CD4-positive, alpha-beta T cell treated with Interleukin-15 for 4 hours (primary cell): ENCODE data around the gene OPRL1.
A peak's percentile ranks its signal among the peaks of the same experiment; 100 is the strongest.

Source experiments
- DNase-seq: peaks from one replicate; pipeline ENCODE4 v3.0.0-alpha.2; 2020; ENCODE audit warnings: low spot score

OPRL1 gene

DNA sequence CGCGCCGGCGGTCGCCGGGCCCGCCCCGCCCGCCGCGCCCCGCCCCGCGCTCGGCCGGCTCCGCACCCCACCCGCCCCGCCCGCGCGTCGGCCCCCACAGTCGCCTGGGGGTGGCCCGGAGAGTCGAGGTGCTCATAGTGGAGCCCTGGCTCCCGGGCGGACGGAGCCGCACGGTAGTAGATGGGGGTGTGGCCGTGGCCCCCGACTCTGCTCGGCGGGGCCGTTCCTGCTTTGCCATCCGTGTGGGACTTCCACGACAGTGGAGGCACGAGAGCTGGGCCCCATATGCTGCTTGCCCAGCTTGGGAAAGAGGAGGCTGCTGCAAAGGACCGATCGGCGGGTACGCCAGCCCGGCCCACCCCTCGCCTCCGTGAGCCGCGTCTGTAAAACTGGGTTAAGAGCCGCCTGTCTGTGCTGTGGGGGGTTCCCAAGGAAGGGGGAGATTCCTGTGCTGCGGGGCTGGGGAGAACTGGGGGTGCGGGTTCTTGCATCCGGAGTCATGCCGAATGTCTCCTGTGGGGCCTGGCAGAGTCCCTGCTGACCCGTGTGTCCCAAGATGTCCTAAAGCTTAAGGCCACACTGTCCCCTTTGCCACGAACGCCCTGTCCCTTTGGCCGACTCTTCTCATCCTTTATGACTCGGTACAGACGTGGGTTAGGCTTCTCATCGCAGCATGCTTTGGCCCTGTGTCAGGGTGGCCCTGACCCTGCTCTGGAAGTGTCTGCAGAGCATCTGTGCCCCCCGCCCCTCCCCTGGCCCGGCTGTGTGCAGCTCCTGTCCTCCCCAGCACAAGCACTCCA is at the start of gene OPRL1:
OPRL1 (plus strand) TSS at position 70 of the 800 bp plus-strand sequence. CDS start 12,639 bp downstream, outside the sequence.
- no peak for DNase-seq

DNA sequence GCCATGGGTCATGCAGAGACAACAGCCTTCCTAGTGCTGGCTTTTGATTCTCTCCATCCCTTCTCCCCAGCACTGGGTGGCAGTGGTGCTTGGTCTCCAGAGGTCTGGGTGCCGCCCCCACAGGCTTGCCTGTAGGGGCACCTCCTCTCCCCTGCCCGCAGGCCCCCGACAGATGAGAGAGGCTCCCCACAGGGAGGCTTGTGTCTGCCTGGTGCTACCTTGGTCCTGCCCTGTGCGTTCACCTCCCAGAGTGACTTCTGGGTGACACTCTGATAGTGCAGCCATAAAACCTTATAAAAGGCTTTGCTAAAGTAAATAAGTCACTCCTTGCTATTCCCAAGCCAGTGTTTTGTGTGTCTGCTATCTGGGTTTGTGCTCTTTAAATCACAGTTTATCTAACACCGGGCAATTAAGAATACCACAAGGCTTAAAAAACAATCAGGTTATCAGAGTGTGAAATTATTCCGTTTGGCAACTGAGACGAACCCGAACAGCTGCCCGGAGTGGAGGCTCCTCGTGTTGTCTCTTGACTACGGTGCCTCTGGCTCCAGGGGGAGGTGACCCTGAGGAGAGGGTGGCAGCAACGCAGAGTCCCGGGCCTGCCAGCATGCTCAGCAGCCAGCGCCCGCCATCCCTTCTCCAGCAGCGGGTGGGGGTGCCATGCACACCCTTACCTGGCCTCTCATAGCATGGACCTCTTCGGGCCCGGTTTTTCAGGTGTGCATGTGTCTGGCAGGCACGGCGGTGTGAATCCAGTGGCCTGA is 49.3 kb upstream of the OPRL1 start:
- DNase-seq = no peak

DNA sequence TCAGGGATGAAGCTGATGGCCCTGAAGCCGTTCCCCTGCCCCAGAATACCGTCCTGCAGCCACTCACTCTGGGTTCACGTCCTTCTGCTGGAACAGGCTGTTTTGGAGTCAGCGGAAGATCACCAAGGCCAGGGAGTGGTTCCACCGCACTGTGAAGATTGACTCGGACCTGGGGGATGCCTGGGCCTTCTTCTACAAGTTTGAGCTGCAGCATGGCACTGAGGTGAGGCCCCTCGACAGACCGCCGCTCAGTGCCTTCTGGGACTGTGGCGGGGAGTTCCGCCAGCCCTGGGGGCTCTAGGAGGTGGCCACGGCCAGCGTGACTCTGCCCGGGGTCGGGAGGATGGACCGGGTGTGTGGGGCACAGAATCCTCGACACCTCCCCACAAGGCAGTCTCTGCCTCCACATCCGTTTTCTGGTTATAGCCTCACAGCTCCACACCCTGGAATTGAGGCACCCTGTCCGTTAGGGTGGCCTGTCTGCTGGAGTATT is 48.0 kb upstream of the OPRL1 start:
- DNase-seq = no peak

DNA sequence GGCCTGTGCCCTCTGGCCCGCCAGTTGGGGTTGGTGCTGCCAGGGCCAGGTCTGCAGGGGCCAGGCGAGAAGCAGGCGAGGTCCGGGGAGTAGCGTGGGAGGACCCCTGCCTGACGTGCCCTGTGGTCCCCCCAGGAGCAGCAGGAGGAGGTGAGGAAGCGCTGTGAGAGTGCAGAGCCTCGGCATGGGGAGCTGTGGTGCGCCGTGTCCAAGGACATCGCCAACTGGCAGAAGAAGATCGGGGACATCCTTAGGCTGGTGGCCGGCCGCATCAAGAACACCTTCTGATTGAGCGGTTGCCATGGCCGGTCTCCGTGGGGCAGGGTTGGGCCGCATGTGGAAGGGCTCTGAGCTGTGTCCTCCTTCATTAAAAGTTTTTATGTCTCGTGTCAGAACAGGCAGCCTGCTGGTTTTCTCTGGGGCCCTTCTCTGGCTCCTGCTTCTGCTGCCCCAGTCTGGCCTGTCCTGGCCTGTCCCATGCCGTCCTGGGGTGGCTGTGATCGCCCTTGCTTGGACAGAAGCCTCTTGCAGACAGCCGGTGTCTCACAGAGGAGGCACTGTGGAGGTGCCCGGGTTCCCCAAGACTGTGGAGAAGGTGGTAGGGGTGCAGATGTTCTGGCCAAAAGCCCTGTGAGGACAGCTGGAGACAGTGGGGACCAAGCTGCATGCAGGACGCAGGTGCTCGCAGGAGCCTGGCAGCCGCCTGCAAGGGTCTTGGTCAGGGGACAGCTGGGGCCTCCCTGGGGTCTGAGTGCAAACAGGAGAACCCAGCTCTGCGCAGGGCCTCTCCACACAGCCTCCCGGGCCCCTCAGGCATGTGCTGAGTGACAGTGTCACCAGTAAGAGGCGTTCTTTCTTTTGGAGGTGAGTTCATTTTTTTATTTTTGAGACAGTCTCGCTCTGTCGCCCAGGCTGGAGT is 46.9 kb upstream of the OPRL1 start:
- no peak for DNase-seq

DNA sequence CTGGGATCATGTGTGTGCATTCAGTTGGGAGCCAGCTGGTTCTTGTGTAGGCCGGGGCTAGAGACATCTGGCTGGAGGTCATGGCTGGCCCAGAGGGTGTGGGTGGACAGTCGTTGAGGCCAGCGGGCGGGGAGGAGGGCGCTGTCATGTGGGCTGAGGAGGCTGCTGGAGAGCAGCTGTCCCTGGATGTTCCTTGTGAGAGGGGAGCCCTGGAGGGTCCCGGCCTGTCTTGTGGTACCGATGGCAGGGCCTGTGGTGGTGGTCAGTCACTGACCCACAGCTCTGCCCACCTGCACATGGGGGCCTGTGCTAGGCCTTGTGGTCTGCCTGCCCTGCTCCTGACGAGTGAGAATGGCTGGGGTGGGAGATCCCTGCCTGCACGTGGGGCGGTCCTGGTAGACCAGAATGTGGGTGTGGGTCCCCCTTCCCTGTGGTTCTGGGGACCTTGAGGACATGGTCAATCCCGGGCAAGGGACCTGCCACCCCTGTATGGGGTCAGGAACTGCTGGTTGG is 45.8 kb upstream of the OPRL1 start:
- DNase-seq = no peak

DNA sequence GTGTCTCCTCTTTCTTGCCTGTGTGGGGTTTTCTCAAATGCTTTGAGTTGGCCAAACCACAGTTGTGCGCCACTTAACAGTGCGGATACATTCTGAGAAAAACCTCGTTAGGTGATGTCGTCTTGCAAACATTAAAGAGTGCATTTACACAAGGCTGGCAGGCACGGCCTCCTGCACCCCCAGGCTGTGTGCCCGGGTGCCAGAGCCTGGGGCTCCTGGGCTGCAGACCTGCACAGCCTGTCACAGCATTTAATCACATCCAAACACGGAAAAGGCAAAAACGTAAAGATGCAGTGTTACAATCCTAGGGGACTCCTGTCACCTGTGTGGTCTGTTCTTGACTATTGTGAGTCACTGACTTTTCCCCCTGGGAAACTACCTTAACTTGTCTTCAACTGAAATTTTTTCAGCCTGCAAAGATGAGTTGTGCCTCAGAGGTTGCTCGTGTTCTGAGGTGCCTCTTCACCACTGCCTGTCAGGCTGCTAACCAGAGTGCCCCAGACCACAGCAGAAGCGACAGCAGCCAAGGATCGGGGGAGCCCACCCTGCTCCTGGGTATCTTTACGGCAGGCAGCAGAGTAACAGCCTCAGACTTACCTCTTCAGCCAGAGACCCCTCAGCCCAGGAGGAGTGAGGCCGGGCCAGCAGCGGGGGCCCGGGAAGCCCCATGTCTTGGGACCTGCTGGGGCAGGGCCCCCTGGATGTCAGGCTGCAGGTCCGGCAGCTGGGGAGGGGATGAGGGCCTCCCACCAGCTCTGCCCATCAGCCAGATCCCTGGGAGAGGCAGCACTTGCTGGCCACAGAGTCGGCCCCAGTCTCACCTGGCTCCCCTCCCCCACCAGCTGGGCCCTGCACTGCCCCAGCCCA is 44.6 kb upstream of the OPRL1 start:
- peak; percentile 64 for DNase-seq

DNA sequence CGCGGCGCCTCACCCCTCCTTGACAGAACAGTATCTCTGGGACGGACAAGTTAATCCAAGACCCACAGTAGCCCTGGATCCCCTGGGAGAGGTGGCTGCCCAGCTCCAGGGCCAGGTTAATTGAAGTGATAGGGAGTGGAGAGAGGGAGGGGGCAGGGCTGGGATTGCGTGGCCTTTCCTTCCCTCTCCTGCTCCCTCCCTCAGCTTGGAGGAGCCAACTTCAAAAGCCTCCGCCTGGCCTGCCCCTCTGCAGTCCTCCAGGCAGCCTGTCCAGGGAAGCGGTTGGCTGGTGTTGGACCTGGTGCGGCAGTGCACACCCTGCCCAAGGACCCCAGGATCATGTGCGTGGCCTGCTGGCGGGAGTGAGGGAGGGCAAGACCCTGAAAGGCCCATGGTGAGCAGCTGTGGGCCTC is 43.9 kb upstream of the OPRL1 start, which contains the start of gene C20orf204:
C20orf204 (plus strand) TSS at position 250 of the 413 bp plus-strand sequence; CDS start at position 392, 142 bp downstream.
- DNase-seq = no peak

DNA sequence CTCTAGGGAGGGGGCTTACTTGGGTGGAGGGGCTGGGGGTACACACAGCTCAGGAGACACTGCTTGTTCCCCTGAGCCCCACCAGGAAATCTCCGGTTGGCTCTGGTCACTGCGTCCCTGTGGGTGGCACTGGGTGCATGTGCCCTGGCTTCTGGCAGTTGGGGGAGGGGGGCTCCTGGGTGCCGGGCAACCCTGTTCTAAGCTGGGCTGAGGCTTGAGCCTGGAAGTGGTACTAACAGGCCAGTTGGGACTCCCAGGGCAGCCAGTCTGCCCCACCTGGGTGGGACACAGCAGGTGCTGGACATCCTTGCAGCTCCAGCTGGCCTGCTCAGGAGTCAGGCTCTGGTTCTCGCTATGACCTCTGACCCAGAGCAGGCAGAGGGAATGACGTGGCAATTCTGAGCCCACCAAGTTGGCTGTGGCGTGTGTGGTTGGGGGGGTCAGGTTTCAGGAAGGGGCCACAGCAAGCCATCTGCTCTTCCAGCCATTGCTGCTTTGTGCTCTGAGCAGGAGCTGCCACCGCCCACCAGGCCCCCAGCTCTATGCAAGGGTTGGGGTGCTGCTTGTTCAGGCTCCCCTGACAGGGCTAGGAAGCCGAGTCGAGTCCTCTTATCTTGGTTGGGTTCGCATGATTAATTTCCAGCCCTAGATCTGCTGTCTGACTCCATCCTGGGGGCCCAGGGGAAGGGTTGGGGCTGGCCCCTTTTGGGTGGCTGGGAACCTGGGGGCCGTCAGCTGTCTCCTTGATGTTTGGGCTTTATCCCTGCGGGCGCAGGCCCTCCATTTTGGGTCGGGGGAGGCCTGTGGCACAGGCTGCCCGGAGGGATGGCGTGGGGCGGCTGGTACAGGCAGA is 43.3 kb upstream of the OPRL1 start:
- DNase-seq = no peak

DNA sequence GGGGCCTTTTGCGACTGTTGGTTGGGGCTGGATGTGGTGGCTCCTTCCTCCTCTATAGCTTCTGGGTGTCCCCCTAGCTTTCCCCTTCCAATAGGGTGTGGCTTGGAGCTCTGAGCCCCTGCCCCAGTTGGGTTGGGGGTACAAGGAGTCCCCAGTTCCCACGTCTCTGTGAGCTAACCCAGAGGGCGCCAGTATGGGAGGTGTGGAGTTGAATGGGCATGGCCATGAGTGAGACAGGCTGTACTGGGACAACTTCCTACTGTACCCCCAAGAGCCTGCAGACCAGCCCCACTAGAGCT is 42.7 kb upstream of the OPRL1 start:
- DNase-seq = no peak

DNA sequence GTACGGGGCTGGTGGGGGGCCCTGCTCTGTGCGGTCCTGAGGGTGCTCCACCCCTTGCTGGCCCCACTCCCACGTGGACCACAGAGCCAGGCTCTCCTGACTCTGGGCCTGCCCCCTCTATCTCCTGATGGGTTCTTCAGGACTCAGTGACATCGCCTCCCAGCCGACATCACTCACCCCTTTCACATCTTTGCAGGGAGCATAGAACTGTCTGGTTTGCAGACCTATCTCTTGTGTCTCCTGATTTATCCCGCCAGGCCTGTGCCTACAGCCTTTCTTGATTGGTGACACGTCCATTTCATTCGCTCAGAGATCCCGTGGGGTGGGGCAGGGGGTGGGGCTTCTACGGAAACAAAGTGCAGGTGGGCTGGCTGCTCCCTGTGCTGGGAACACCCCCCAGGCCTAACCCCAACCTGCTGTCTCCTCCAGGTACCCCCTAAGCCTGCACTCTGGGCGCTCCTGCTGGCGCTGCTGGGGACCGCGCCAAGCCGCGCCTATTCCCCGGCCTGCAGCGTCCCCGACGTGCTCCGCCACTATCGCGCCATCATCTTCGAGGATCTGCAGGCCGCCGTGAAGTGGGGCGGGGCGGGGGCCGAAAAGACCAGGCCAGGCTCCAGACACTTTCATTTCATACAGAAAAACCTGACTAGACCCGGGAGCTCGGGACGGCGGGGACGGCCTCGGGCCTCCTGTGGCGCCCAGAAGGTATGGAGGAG is 42.2 kb upstream of the OPRL1 start:
- no peak for DNase-seq

DNA sequence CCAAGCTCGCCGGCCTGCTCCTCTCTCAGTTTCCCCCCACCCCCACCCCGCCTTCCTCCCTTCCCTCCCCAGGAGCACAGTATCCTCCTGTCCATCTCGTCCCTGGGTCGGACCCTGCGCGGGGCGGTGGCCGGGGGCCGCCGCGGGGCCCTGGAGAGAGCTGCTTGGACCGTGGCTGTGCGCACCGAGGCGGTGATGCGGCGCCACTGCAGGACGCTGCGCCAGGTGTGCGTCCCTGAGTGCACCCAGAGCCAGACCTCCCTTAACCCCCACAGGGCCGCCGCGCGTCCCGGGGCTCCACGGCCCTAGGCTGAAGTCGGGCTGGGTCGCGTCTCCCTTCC is 41.7 kb upstream of the OPRL1 start:
- DNase-seq = no peak

DNA sequence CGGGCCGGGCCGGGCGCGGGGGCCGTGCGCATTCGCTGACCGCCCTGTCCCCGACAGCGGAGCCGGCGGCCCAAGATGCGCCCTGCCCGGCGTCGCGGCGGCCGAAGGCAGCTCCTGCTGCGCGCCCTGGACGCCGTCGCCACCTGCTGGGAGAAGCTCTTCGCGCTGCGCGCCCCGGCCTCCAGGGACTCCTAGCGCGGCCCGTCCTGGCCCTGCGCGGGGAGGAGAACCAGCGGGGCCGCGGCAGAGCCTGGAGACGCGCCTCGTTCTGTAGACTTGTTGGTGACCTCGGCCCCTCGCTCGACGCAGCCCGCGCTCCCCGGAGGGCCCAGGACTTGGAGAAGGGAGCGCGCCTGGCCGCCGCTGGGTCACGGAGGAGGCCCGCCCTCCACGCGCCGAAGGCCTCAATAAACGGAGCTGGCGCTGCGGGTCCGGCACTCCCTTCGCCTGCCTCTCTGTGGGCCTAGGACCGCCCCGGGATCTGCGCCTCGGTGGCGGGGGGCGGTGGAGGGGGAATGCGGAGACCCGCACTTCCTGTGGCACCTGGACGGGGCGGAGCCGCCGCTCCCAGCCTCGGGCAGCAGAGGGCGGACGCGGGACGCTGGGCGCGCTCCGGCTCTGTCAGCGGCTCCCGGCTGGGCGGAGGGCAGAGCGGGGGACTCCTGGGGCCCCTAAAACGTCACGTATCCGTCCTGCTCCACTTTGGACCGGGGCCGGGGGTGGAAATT is 41.2 kb upstream of the OPRL1 start:
- DNase-seq = peak; percentile 76

DNA sequence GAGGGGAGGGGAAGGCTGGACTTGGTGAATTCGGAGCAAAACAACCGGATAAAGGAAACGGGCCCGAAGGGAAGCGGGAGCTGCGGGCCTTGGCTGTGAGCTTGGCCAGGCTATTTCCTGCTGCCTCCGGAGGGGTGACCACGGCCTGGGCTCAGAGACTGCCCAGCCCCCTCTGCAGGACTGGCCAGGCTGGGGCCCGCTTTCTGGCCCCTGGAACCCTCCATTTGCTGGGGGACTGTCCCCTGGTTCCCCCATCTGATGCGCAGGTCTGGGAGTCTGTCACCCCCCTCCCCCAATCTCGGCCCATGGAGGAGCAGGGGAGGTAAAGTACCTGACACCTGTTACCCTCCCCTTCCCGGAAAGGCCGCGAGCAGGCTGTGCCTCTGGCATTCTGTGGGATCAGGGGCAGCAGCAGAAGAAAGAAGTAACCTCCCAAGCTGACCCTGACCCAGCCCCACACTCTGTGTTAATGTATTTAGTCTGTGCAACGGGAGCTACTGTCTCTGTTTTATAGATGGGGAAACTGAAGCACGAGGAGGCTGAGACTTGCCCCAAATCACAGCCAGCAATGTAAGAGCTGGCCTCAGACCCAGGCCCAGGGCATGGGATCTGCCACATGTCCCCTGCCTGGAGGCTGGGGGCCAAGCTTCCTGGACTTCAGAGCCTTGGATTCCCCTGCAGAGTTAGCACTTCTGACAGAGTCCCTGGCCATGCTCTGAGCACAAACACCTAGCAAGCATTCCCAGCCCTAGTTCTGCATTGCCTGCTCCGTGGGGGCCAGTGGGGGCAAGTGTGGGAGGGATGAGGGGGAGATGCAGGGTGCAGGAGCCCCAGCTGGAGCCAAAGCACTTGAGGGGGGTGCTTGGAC is 40.4 kb upstream of the OPRL1 start:
- DNase-seq = no peak

DNA sequence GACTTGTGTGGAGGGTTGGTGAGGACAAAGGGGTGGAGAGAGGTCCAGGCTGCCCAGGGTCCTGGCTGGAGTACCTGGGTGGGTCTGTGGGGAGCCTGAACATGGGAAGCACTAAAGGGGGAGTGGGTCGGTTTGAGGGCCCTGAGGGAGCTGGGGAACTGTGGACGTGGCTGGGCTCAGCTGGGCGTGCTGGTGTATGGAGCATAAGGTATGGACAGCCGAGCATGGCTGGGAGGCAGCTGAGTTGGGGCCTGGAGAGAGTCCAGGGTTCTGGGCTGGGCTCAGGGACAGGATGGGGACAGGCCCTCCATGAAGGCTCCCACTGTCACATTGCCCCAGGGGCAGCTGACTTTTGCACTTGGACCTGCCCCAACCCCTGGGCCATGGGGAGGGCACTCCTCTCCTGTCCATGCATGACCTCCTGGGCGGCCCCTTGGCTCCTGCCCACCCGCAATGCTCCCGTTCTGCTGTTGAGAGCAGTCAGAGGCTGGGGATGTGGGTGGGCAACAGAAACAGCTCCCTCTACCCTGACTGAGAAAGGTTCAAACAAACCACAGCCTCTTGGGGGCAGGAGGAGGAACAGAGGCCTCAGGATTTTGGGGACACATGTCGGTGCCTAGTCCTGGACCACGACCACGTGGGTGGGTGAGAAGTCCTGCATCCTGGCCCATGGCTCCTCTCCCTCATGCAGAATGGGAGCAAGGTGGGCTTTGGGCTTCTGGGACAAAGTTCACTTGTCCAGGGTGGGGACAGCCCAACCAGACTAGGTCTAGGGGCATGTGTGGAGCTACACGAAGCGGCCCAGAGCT is 39.4 kb upstream of the OPRL1 start:
- DNase-seq = no peak

DNA sequence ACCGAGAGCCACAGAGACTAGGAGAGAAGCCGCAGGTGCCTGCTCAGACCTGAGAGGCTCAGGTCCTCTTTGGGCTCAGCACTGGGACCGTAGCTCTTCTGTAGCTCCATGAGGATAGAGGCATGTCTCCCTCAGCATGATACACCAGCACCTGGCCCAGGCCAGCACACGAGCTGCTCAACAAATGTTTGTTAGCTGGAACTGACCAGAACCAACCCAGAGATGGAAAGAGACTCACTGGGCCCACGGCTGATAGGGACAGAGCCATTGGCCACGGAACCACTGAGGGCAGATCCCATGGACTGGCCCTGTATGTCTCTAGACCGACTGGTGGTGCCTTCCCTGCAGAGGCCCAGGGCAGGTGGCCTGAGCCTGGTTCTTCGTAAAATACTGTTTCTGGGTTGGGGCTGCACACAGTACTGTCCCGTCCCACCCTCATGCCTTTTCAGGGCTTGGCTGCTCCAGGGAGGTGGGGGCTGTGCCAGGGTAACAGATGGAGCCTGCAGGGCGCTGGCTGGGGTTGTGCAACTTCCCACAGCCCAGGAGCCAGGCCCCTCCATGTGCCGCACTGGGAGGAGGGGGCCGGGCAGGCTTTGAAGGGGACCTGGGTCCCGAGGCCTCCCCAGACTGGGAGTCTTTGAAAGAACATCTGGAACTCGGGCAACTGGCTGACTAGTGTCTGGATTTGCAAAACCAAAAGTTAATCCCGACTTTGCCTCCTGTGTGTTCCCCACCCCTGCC is 38.7 kb upstream of the OPRL1 start:
- DNase-seq = no peak

DNA sequence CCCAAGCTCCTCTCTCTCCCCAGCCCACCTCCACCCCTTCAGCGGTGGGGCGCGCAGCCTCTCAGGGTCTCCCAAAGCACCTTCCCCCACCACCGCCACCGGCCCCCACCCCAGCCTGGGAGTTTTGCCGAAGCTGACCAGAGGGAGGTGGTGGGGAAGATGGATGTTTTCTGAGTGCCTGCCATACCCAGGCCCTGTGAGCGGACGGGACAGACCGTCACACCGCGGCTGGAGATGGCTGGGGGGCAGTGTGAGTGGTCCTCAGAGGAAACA is 38.2 kb upstream of the OPRL1 start:
- no peak for DNase-seq
